RWPE1 (cell line): ENCODE measurements around the gene ANKRD33.

Experiments
- CTCF ChIA-PET: fragments of 350-600 bp; sonication (Branson Sonifier 250); formaldehyde crosslinking; extraction: SDS; loops from one replicate; lab custom pipeline; 2021; lab: Yijun Ruan, JAX
- POLR2A ChIA-PET: fragments of 400-600 bp; formaldehyde crosslinking; extraction: SDS; loops from one replicate; lab custom pipeline; 2020; ENCODE audit warnings: antibody characterized with exemption; ENCODE audit not compliant: low non-redundant PET; lab: Yijun Ruan, JAX
- DNase-seq: peaks from one replicate; pipeline ENCODE4 v3.0.0; 2012; ENCODE audit warnings: low spot score
- H3K27ac ChIP-seq: fragments of 450-650 bp; 2 replicates; pipeline ENCODE4 v1.5.1; 2017
- TF ChIP-seq, protein P1 (sequence below): fragments of 450-650 bp; conservative IDR thresholded peaks from 2 replicates; pipeline ENCODE4 v1.5.1; 2017; ENCODE audit warnings: low read depth, mild to moderate bottlenecking

Gene ANKRD33

DNA sequence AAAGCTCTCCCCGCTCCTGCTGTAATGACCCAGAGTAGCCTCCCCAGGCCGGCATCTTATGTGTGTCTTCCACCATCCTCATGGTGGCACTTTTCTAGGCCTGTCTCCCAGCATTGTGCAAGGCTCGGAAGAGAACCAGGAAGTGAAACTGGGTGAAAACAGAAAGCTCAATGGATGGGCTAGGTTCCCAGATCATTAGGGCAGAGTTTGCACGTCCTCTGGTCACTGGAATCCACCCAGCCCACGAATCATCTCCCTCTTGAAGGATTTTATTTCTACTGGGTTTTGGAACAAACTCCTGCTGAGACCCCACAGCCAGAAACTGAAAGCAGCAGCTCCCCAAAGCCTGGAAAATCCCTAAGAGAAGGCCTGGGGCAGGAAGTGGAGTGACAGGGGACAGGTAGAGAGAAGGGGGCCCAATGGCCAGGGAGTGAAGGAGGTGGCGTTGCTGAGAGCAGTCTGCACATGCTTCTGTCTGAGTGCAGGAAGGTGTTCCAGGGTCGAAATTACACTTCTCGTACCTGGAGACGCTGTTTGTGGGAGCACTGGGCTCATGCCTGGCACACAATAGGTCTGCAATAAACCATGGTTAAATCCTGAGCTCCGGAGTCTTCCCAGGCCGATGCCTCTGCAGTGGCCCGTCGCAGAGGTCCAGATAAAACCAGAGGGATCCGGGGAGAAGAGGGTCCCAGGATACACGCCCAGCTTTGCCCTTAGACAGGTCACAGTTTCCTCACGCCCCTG lies 35.0 kb downstream of the ANKRD33 start:
- TF ChIP-seq, protein P1, sequence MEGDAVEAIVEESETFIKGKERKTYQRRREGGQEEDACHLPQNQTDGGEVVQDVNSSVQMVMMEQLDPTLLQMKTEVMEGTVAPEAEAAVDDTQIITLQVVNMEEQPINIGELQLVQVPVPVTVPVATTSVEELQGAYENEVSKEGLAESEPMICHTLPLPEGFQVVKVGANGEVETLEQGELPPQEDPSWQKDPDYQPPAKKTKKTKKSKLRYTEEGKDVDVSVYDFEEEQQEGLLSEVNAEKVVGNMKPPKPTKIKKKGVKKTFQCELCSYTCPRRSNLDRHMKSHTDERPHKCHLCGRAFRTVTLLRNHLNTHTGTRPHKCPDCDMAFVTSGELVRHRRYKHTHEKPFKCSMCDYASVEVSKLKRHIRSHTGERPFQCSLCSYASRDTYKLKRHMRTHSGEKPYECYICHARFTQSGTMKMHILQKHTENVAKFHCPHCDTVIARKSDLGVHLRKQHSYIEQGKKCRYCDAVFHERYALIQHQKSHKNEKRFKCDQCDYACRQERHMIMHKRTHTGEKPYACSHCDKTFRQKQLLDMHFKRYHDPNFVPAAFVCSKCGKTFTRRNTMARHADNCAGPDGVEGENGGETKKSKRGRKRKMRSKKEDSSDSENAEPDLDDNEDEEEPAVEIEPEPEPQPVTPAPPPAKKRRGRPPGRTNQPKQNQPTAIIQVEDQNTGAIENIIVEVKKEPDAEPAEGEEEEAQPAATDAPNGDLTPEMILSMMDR = no peak
- no peak for DNase-seq
- POLR2A ChIA-PET = no interaction called here
- no peak overlapping the region for H3K27ac ChIP-seq
- CTCF ChIA-PET = interaction anchor here (1.2 to 1.3 kb wide), 2 partner anchors 48 to 100 kb away, joined by 3 to 4 read pairs; no protein-coding TSS in a partner anchor

GRCh38 chr12:51923506-51924365 lies 35.8 kb downstream of the ANKRD33 start:
- DNase-seq = no peak
- H3K27ac ChIP-seq = no peak overlapping the region
- TF ChIP-seq, protein P1 = peak; percentile 49
- ChIA-PET CTCF (interaction anchor here (0.6 to 1.3 kb wide), 4 partner anchors 41 to 529 kb away, joined by 3 read pairs; no protein-coding TSS in a partner anchor), POLR2A (no interaction called here)

- no peak for DNase-seq
- no peak overlapping the region for H3K27ac ChIP-seq
- CTCF ChIA-PET = interaction anchor here (0.7 kb wide), 1 partner anchor 40 kb away, joined by 3 read pairs; no protein-coding TSS in a partner anchor
- TF ChIP-seq, protein P1 = no peak
- POLR2A ChIA-PET = no interaction called here
Observed at GRCh38 chr12:51924551-51925319, 36.8 kb downstream of the ANKRD33 start.

DNA sequence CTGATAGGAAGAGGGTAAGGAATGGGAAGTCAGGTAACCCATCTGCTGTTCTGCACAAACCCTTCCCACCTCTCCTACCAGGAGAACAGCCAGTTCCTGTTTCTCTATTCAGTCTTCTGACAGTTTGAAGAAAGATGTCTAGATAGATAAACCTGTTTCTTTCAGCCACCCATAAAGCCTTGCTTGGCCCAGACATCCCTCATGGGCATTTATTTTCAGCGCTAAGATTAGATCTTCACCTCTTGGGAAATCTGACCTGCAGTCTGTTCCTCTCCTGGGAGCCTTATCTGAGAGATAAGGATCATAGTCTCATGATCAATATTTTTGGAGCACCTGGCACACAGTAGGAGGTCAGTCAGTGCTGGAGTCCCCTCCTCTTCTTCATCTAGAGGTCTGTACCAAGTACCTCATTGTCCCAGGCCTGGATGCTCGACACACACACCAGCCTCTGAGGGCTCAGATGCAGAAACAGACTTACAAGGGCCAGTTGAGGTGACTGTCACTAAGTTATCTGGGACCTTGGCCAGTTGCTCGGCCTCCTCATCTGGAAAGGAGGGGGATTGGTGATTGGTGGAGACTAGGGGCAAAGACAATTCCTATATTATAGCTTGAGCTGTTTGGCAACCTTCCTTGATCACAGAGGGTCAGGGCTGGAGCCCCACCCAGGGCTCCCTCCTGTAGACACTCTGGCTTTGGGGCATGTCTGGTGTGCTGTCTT lies 37.6 kb downstream of the ANKRD33 start:
- TF ChIP-seq, protein P1 = no peak
- no peak overlapping the region for H3K27ac ChIP-seq
- no peak for DNase-seq
- CTCF ChIA-PET = interaction anchor here (0.6 kb wide), 1 partner anchor 198 kb away, joined by 3 read pairs; no protein-coding TSS in a partner anchor
- POLR2A ChIA-PET = no interaction called here

GRCh38 chr12:51926064-51926632 lies 38.2 kb downstream of the ANKRD33 start:
- ChIA-PET POLR2A (interaction anchor here (0.6 kb wide), 1 partner anchor 55 kb away, joined by 3 read pairs; no protein-coding TSS in a partner anchor), CTCF (interaction anchor here (0.6 to 1.7 kb wide), 3 partner anchors 11 to 807 kb away, joined by 3 to 5 read pairs (median 3); no protein-coding TSS in a partner anchor)
- DNase-seq = no peak
- TF ChIP-seq, protein P1 = no peak
- no peak overlapping the region for H3K27ac ChIP-seq
